T-helper 1 cell (primary cell): ENCODE results near the gene GALNT14.

Experiments used
- DNase-seq, 5 donors: peaks; one replicate each; pipeline ENCODE4 v3.0.0-alpha.2; 2012 to 2020

GALNT14 gene

DNA sequence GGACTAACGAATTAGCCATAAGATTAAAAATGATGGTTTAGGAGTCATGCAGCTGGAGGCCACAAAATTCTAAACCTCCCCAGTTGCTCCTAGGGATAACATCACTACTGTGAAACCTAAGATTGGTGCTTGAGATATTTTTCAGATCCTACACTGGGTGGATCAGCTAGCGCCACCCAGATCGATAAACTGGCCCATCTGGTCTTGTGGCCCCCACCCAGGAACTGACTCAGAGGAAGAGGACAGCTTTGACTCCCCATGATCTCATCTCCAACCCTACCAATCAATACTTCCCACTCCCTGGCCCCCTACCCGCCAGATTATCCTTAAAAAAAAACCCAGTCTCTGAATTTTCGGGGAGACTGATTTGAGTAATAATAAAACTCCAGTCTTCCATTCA is 5.5 kb downstream of the GALNT14 start:
- DNase-seq = no peak

DNA sequence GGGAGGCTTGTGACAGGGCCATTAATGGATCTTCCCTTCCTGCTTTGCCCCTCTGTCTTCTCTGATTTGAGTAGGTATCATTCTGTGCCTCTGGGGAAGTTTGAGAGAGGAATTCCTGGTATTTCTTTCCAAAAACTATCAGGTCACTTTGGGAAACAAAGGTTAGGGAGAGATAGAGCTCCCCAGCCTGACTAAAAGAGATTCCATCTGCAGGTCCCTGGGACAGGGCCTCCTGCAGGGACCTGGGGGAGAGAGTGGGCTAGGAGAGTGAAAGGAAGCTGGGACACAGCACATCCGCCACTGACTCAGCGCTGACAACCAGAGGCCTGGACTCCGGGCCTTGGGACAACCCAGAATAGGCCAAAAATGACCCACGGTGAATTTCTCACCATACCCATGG is 6.4 kb downstream of the GALNT14 start:
- no peak for DNase-seq

GRCh38 chr2:31129375-31130171 is 8.7 kb downstream of the GALNT14 start:
- no peak for DNase-seq

DNA sequence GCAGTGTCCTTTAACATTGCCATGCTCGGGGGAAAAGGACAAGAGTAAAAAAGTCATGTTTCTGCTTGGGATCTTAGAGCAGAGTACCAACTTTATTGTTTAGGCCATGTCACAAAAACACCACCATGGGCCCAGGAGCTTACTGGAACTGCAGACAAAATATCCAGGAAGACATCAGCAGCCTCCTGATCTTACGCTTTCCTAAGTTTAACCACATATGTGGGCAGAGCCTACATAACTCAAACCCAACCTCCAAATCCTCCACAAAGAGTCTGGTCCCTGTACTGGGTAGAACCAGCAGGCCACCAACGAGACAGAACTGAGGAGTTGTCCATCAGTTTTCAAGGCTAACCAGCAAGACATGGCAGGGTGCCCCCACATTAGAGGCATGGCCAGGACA is 10.3 kb downstream of the GALNT14 start:
- DNase-seq = no peak

DNA sequence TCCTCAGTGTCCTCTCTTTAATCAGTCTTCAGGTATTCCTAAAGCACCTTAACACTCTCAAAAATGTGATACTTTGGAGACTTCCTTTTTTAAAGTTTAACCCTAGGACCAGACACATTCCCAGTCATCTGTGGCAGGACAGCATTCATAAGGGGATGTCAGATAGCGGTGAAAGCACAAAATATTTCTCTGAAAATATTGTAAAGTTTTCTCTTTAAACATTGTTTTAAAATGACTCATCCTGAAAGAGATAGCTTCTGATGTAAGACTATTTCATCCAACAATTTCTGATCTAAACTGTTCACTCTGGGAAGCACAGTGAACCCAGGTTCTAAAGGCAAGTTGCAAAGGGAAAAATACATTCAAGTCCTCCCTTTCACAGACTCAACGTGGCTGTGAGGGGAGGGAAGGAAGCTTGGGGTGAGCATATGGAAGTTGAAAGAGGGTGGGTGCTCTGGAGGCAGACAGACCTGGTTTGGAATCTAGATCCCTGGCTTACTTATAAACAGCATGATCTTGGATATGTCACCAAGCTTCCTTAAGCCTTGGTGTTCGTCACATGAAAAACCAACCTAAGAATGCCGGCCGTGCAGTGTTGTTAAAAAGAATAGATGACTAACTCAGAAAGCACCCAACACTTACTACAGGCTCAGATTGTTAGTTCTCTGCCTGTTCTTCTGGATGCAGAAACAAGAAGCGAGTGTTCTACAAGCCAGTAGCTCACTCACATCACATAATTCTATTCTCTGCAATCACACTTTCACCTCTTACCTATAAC is 12.1 kb downstream of the GALNT14 start:
- DNase-seq = no peak

DNA sequence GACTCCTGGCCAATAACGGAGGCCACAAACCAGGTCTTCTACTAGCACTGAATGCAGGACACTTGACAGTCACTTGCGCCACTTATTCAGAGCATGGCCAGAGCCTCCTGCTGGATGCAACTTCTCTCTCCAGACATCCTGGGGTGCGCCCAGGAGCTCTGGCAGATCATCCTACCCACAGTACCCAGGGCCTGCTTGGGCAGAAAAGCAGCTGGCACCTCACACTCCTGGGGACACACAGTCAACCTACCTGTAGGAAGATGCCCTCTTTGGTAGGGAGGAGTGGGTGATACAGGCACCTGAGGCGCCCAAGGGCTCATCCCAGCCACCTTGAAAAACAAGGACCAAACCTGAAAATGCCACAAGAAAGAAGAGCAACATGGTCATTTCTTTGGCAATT is 13.3 kb downstream of the GALNT14 start:
- no peak for DNase-seq

DNA sequence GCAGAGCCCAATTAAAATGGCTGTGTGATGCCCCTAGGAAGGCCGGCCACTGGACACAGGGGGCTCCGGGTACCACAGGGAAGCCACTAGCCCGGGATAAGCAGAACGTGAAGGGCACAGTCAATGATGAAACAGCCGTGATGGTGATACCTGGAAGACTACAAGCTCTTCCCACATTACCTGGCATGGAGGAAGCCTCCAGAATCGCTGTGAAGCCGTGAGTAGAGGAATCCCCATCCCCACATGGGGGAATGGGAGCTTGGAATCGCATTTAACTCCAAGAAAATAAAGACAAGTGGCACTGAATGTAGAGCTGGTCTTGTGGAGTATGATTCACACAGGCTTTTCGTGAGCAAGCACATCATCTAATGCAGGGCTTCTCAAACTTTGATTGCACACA is 16.1 kb downstream of the GALNT14 start:
- DNase-seq = no peak

GRCh38 chr2:31113765-31114164 is 24.5 kb downstream of the GALNT14 start:
- no peak for DNase-seq

- DNase-seq = no peak
These were observed 25.7 kb downstream of the GALNT14 start for GRCh38 chr2:31112544-31112943.

- no peak for DNase-seq
These were observed 27.2 kb downstream of the GALNT14 start for GRCh38 chr2:31110998-31111397.

GRCh38 chr2:31110431-31110830 is 27.8 kb downstream of the GALNT14 start:
- no peak for DNase-seq

- DNase-seq = no peak
These were observed 28.5 kb downstream of the GALNT14 start for GRCh38 chr2:31109633-31110192.

DNA sequence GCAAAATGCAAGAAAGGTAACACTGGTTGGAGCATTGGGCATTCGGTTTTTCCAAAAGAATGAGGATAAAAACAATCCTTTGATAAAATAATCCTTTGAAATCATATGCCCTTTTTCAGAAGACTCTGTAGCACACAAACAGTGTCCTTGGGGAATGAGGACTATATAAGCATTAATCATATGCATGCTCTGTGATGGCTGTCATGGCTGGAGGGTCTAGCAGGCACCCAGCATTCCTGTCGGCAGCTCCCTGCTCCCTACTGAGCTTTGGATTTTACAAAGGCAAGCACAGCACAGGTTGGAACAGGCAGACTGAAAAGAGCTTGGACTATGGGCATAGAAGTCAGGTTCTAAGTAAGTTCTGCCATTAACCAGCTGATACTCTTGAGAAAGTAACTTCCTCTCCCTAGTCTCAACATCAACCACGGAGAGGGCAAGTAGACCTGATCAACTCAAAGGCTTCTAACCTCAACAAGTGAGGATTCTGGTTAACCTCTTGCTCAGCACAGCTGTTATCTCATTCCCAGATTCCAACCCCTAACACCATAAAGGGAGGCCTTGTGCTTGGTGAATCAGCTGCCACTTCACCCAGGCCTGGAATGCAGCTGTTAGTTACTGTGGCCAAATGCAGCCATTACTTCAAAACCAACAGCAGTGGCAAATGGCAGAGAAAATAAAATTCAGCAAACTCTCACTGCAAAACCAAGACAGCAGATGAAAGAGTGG is 29.5 kb downstream of the GALNT14 start:
- DNase-seq = no peak

DNA sequence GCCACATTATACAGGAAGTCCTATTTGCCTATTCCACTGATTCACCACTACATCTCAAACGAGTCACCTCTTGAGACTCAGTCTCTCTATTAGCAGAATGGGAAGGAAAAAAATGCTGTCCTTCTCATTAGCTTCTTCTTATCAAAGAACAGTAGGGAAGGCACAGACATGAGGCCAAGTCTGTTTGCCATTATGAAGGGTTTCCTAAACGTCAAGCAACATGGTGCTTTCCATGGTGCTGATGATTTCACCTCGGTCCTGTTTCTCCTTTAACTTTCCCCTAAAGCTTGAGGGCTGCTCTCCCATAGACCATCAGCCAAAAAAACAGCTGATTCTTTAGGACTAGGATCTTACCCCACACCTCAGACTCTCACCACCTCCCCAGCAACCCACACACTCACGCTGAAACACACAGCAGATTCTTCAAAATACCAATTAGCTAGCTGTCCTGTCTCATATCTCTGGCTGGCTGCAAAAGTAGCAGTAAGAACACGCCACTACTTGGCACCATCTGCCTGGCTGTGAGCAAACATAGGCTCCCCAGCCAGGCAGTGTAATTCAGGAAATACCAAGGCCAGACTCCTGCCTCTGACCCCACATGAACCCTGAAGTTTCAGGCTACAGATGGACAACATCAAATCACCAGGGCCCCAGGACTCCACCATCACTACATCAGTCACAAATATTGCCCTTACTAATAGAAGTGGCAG is 30.5 kb downstream of the GALNT14 start:
- DNase-seq = no peak

DNA sequence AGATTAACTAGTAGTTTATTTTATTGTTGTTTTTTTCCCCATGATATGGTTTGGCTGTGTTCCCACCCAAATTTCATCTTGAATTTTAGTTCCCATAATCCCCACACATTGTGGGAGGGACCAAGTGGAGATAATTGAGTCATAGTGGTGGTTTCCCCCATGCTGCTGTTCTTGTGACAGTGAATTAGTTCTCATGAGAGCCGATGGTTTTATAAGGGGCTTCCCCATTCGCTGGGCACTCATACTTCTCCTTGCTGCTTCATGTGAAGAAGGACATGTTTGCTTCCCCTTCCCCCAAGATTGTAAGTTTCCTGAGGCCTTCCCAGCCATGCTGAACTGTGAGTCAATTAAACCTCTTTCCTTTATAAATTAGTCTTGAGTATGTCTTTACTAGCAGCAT is 36.5 kb downstream of the GALNT14 start:
- no peak for DNase-seq

DNA sequence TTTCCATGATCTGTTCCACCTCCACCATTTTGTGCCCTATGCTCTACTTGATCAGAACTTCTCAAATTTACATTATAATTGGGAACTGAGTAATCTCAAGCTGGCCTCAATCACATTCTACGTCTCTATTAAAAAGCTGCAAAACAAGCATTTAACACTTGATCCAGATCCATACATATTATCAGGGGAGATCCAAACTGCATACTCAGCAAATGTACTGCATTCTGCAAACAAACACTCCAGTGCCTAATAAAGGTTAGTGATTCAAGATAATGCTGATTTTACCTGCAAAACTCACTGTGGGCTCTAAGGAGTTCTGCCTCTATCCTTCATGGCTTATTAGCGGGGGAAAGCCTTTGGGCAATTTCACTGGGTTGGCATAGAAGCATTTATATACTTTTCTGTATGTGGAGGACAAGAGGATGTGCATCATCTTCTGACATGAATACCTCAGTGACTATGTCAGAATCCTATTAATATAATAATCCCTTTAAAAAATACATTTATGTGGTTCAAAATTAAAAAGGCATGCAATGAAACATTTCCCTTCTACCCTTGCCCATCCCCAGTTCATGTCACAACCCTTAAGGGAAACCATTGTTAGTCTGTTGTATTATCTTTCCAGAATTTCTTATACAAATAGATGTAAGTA is 40.2 kb downstream of the GALNT14 start:
- no peak for DNase-seq

DNA sequence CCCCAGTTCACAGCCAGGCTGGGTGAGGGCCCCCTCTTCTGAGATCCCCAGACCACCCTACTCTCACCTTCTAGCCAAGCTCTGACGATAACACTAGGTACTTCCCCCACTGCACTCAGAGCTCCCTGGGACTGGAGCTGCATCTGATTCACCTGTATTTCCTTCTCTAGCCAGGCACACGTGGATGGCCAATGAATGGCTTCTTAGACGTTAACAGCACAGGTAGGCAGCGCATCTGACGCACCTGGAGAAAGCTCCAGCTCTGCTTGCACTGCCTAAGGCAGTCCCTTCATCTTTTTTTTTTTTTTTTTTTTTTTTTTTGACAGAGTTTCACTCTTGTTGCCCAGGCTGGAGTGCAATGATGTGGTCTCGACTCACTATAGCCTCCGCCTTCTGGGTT is 48.1 kb downstream of the GALNT14 start:
- DNase-seq = no peak

- no peak for DNase-seq
These were observed 48.6 kb downstream of the GALNT14 start for GRCh38 chr2:31089645-31090044.

GRCh38 chr2:31088504-31089195 is 49.6 kb downstream of the GALNT14 start:
- DNase-seq = no peak

GRCh38 chr2:31087491-31087890 is 50.7 kb downstream of the GALNT14 start:
- DNase-seq = no peak

GRCh38 chr2:31086590-31086989 is 51.6 kb downstream of the GALNT14 start:
- no peak for DNase-seq
